Upper lobe of left lung (tissue), 6 donors: Measurements from ENCODE around the gene NDST3. TPM values are rescaled to one million over a fixed set of nuclear protein-coding genes. Genes with fewer than 3 reads are reported as not detected.

Experiments
- ATAC-seq, 2 donors: fragments of 200-7000 bp; cut with Tn5 transposase; one replicate each; pipeline ENCODE4 v1.9.1; 2022; ENCODE audit warnings: mild to moderate bottlenecking in 2 of 2, moderate library complexity in 2 of 2; ENCODE audit not compliant: low FRiP score in 2 of 2
- DNase-seq, 2 donors: peaks; one replicate each; pipeline ENCODE4 v3.0.0-alpha.2; 2019 to 2020
- H3K27ac ChIP-seq, 4 donors: fragments of 200-600 bp; sonication (generic); one replicate each; pipeline ENCODE4 v1.5.1; 2016 to 2019
- H3K27me3 ChIP-seq, 4 donors: fragments of 200-600 bp; sonication (generic); one replicate each; pipeline ENCODE4 v1.5.1; 2017 to 2019
- H3K36me3 ChIP-seq, 4 donors: fragments of 200-600 bp; sonication (generic); one replicate each; pipeline ENCODE4 v1.5.1; 2016 to 2019
- H3K4me1 ChIP-seq, 4 donors: fragments of 200-600 bp; sonication (generic); one replicate each; pipeline ENCODE4 v1.5.1; 2018 to 2019
- H3K4me3 ChIP-seq, 4 donors: fragments of 200-600 bp; sonication (generic); one replicate each; pipeline ENCODE4 v1.5.1; 2017 to 2019; ENCODE audit warnings: mild to moderate bottlenecking in 2 of 4, moderate library complexity in 1 of 4
- H3K9me3 ChIP-seq, 4 donors: fragments of 200-600 bp; sonication (generic); one replicate each; pipeline ENCODE4 v1.5.1; 2018 to 2019
- EP300 ChIP-seq, 4 donors: sonication (generic); formaldehyde crosslinking; IDR thresholded peaks; one replicate each; pipeline ENCODE4 v1.5.1; 2017; ENCODE audit warnings: antibody characterized with exemption in 4 of 4, control low read depth in 2 of 4
- POLR2A ChIP-seq, 4 donors: fragments of 450-650 bp; IDR thresholded peaks; one replicate each; pipeline ENCODE4 v1.5.1; 2016 to 2017; ENCODE audit warnings: antibody characterized with exemption in 4 of 4, mild to moderate bottlenecking in 2 of 4
- POLR2AphosphoS5 ChIP-seq, 2 donors: sonication (generic); formaldehyde crosslinking; IDR thresholded peaks; one replicate each; pipeline ENCODE4 v1.5.1; 2017; ENCODE audit warnings: antibody characterized with exemption in 2 of 2
- WGBS, 2 donors: methylation state at CpG; one replicate each; pipeline ENCODE4 v1.1.5; 2017 to 2018; 5-methylcytosine and 5-hydroxymethylcytosine counted together
- total RNA-seq, 6 donors: library from RNA; depleted of rRNA in 4 of 6; stranded (reverse); fragments of >200 nt in 4 of 6; gene quantifications; one replicate each; pipeline versions ENCODE4 v1.1.0 to v1.2.1, GENCODE V29; 2016 to 2021
- TF ChIP-seq, protein P1 (sequence below), 6 experiments: fragments of 450-650 bp in 4 of 6; fragments of 200-600 bp in 2 of 6; sonication (generic) in 2 of 6; IDR thresholded peaks; one replicate each; pipeline ENCODE4 v1.5.1; 2016 to 2019; ENCODE audit warnings: antibody characterized with exemption in 6 of 6
- donor health status: DM: no; HTN: no; CAD: no; lungs with moderate emphysema.
- donor health status: DM: no; HTN: yes; CAD: no; lungs with severe emphysema.

The NDST3 gene
- total RNA-seq, 6 donors from 2014 or later = 0.11 to 0.13 TPM; not detected in 4

- H3K36me3 ChIP-seq = no peaks in the 10 kb centered on the region
- H3K9me3 ChIP-seq = no peaks in the 10 kb centered on the region
- DNase-seq = no peak
- H3K27me3 ChIP-seq = no peaks in the 10 kb centered on the region
- 70 to 73% methylated on average over 3 of the region's 3 CpGs for WGBS, 2 donors
- H3K27ac ChIP-seq = no peak overlapping the region
- TF ChIP-seq POLR2A (IDR thresholded peaks at IDR 0.05) (no peak), POLR2AphosphoS5 (IDR thresholded peaks at IDR 0.05) (no peak), EP300 (IDR thresholded peaks at IDR 0.05) (no peak)
- TF ChIP-seq, protein P1, sequence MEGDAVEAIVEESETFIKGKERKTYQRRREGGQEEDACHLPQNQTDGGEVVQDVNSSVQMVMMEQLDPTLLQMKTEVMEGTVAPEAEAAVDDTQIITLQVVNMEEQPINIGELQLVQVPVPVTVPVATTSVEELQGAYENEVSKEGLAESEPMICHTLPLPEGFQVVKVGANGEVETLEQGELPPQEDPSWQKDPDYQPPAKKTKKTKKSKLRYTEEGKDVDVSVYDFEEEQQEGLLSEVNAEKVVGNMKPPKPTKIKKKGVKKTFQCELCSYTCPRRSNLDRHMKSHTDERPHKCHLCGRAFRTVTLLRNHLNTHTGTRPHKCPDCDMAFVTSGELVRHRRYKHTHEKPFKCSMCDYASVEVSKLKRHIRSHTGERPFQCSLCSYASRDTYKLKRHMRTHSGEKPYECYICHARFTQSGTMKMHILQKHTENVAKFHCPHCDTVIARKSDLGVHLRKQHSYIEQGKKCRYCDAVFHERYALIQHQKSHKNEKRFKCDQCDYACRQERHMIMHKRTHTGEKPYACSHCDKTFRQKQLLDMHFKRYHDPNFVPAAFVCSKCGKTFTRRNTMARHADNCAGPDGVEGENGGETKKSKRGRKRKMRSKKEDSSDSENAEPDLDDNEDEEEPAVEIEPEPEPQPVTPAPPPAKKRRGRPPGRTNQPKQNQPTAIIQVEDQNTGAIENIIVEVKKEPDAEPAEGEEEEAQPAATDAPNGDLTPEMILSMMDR (IDR thresholded peaks at IDR 0.05) = no peak
- no peak for ATAC-seq
- H3K4me1 ChIP-seq = no peaks in the 10 kb centered on the region
- no peak overlapping the region for H3K4me3 ChIP-seq
Observed at GRCh38 chr4:118086344-118086743, 52.1 kb downstream of the NDST3 start.

- Histone ChIP-seq H3K36me3 (no peaks in the 10 kb centered on the region), H3K4me1 (no peaks in the 10 kb centered on the region), H3K27ac (no peak overlapping the region), H3K27me3 (no peaks in the 10 kb centered on the region), H3K4me3 (no peak overlapping the region), H3K9me3 (no peaks in the 10 kb centered on the region)
- no peak for DNase-seq
- no peak for ATAC-seq
- TF ChIP-seq POLR2AphosphoS5 (IDR thresholded peaks at IDR 0.05) (no peak), EP300 (IDR thresholded peaks at IDR 0.05) (no peak), POLR2A (IDR thresholded peaks at IDR 0.05) (no peak)
- TF ChIP-seq, protein P1 (IDR thresholded peaks at IDR 0.05) = no peak
Observed at GRCh38 chr4:118087366-118087765, 53.1 kb downstream of the NDST3 start.

DNA sequence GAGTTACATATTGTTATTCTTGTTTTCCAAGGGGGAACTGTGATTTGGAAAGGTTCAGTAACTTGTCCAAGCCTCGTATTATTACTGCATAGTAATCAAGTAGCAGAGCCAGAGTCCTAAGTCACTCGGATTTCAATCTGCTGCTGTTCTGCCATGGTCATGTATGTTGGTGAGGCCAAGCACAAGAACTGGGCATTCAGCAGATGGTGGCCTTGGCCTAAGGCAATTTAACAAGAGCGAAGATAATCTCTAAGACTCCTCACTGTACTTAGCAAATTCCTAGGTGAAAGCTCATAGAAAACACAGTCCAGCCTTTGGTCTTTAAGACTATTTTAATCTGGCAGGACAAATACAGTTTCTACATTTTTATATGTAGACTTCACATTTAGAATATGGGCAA is 64.8 kb downstream of the NDST3 start:
- ATAC-seq (no peak), DNase-seq (no peak)
- no peak overlapping the region for H3K4me3 ChIP-seq
- H3K36me3 ChIP-seq = no peaks in the 10 kb centered on the region
- 85 to 87% methylated on average over 3 of the region's 3 CpGs for WGBS, 2 donors
- no peaks in the 10 kb centered on the region for H3K9me3 ChIP-seq
- no peaks in the 10 kb centered on the region for H3K4me1 ChIP-seq
- H3K27ac ChIP-seq = no peak overlapping the region
- H3K27me3 ChIP-seq = no peaks in the 10 kb centered on the region
- TF ChIP-seq, protein P1 (IDR thresholded peaks at IDR 0.05) = no peak
- TF ChIP-seq POLR2AphosphoS5 (IDR thresholded peaks at IDR 0.05) (no peak), EP300 (IDR thresholded peaks at IDR 0.05) (no peak), POLR2A (IDR thresholded peaks at IDR 0.05) (no peak)

DNA sequence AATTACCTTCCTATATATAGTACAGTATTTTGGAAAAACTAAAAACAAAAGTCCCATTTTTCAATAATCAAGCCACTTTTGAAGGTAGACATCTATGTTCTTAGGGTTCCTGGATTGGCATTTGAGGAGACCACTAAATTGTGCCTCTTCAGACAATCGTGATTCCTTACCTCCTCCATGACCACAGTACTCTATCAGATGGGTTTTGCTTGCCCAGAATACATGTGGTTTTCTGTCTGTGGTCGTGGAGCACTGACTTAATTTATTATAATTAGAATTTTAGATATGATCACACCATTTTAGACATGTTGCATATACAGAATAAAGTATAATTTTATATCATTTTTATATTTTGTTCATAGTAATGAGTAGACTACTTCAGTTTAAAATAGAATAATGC is 67.9 kb downstream of the NDST3 start:
- TF ChIP-seq POLR2AphosphoS5 (IDR thresholded peaks at IDR 0.05) (no peak), EP300 (IDR thresholded peaks at IDR 0.05) (no peak)
- TF ChIP-seq, protein P1 (IDR thresholded peaks at IDR 0.05) = no peak
- DNase-seq (no peak), ATAC-seq (no peak)
- Histone ChIP-seq H3K27me3 (no peaks in the 10 kb centered on the region), H3K27ac (no peak overlapping the region), H3K36me3 (no peaks in the 10 kb centered on the region), H3K9me3 (no peaks in the 10 kb centered on the region), H3K4me3 (no peak overlapping the region), H3K4me1 (no peaks in the 10 kb centered on the region)
- 53 to 56% methylated on average over 2 of the region's 2 CpGs for WGBS, 2 donors

DNA sequence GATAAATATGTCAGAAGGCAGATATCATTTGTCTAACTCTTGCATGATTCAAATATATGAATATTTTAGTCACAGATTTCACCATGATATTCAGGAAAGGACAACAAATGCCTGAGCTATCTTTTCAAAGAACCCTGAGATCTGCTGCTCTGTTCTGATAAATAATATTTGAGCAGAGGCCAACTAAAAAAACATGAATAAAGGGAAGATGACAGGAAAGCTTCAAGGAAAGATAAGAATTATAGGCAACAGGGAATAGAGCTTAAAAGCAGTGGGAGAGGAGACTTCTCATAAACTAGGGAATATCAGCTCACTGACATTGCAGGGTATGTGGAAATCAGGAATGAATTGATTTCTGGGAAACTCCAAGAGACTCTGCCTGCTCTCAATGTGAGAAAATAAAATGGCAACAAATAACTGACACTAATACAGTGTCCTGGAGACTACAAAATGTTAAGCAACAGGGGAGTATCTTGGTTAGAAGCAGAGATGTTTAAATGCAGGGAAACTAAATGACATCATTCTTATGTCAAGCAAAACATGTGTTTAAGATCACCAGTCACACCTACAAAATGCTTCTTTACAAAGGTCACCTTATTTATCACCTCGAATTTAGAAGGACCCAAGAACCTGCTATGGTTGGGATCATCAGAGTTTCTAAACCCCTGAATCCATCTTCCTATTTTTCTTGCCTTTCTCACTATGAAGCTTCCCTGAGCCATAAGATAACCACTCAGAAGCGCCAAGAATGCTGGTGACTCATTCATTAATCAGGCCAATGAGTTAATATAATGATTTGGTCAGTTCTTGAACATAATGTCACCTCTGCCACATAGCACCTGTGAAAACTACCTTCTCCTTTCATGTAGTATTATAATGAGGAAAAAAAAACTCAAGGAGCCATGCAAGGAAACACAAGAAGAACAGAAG is 78.1 kb downstream of the NDST3 start:
- Histone ChIP-seq H3K36me3 (no peaks in the 10 kb centered on the region), H3K27me3 (no peaks in the 10 kb centered on the region), H3K4me3 (no peak overlapping the region), H3K9me3 (no peaks in the 10 kb centered on the region), H3K4me1 (no peaks in the 10 kb centered on the region), H3K27ac (no peak overlapping the region)
- 80 to 83% methylated on average over 2 of the region's 2 CpGs for WGBS, 2 donors
- DNase-seq (no peak), ATAC-seq (no peak)
- TF ChIP-seq, protein P1 (IDR thresholded peaks at IDR 0.05) = no peak
- TF ChIP-seq EP300 (IDR thresholded peaks at IDR 0.05) (no peak), POLR2AphosphoS5 (IDR thresholded peaks at IDR 0.05) (no peak), POLR2A (IDR thresholded peaks at IDR 0.05) (no peak)
